GM12865 (cell line): ENCODE measurements around the gene PDE9A.

Source experiments
- DNase-seq: peaks from one replicate; pipeline ENCODE4 v3.0.0; 2010; ENCODE audit warnings: low read depth
- H3K4me3 ChIP-seq: 2 replicates; pipeline ENCODE4 v1.5.1; 2011; ENCODE audit warnings: mild to moderate bottlenecking, low read depth, low read length, control low read depth
- TF ChIP-seq, protein P1 (sequence below): IDR thresholded peaks from 2 replicates; pipeline ENCODE4 v1.5.1; 2011; ENCODE audit warnings: low read length, control low read depth, low read depth, inconsistent platforms; ENCODE audit not compliant: insufficient read depth; ENCODE audit errors: missing control alignments

The PDE9A gene

DNA sequence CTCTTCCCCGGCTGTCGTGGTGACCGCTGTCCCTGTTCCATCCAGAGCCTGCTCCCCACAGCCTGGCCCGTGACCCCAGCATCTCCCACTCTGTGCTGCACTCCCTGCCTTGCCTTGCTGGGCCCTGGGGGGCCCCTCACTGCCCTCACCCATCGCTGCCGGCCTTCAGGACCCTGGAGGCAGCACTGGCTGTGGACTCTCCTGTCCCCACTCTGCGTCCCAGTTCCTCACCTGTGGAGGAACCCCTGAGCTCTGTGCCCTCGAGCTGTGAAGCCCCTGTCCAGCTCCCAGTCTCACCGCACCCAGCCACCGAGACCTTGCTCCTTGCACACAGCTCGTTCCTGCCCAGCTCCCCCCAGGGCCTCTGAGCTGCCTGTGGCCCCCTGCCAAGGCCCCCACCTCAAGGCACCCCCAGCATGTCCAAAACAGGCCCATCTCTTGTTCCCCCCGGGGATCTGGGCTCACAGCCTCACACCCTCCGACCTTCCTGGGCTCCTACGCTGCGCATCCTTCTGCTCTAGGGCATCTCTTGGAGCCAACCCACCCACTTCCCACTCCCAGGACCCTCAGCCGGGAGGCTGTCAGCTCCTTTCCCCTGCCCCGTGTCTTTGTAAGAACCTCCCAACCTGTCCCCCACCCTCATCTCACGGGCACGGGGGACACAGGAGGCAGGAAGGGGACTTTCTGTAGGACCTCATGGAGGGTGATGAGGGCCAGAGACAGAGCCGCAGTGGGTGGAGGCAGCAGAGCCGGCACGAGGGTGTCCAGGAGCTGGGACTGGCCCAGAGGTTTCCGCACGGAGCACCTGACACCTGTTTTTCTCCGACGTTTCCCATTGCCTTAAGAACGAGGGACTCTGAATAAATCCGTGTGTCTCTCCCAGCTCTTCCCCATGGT, 116.6 kb downstream of the PDE9A start:
- TF ChIP-seq, protein P1, sequence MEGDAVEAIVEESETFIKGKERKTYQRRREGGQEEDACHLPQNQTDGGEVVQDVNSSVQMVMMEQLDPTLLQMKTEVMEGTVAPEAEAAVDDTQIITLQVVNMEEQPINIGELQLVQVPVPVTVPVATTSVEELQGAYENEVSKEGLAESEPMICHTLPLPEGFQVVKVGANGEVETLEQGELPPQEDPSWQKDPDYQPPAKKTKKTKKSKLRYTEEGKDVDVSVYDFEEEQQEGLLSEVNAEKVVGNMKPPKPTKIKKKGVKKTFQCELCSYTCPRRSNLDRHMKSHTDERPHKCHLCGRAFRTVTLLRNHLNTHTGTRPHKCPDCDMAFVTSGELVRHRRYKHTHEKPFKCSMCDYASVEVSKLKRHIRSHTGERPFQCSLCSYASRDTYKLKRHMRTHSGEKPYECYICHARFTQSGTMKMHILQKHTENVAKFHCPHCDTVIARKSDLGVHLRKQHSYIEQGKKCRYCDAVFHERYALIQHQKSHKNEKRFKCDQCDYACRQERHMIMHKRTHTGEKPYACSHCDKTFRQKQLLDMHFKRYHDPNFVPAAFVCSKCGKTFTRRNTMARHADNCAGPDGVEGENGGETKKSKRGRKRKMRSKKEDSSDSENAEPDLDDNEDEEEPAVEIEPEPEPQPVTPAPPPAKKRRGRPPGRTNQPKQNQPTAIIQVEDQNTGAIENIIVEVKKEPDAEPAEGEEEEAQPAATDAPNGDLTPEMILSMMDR, result no peak
- H3K4me3 ChIP-seq, result no peak overlapping the region
- DNase-seq, result no peak

DNA sequence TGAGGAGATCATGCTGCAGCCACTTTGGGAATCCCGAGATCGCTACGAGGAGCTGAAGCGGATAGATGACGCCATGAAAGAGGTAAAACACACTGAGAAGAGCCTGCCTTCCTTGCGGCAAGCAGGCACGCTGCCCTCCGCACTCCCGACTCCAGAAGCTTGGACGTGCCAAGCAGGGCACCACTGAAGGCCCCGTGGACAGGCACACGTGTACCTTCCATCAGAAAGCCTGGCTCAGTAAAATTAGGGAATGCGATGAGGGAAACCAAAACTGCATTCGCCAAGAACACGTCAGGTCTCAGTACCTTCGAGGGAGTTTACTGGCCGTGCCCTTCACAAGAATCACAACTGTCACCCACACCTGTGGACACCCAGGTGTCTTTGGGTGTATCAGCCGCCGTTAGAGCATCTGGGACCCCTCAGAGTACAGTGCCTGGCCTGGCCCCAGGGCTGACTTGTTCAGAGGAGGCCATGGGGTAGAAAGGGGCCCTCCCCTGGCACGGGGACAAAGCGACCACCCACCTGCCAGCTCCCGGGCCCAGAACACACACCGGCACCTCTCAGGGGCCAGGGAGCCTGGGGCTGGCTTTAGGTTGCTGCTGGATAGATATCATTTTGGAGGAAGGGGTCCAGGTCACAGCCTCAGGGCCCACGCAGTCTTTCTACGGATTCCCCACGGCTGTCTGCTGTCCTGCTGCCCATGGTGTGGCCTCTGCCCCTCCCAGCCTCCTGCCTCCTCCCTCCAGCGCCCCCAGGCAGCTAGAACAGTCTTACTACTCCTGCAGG, 117.5 kb downstream of the PDE9A start:
- no peak overlapping the region for H3K4me3 ChIP-seq
- TF ChIP-seq, protein P1, result no peak
- DNase-seq, result no peak

GRCh38 chr21:42771503-42771805, 118.0 kb downstream of the PDE9A start:
- TF ChIP-seq, protein P1, result no peak
- DNase-seq, result no peak
- no peak overlapping the region for H3K4me3 ChIP-seq

DNA sequence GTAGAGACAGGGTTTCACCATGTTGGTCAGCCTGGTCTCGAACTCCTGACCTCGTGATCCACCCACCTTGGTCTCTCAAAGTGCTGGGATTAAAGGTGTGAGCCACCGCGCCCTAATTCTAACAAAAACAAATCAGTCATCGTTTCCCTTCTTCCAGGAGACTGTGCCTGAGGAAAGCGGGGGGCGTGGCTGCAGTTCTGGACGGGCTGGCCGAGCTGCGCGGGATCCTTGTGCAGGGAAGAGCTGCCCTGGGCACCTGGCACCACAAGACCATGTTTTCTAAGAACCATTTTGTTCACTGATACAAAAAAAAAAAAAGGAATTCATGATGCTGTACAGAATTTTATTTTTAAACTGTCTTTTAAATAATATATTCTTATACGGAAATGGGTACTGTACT, 121.7 kb downstream of the PDE9A start:
- DNase-seq, result no peak
- TF ChIP-seq, protein P1, result no peak
- no peak overlapping the region for H3K4me3 ChIP-seq

DNA sequence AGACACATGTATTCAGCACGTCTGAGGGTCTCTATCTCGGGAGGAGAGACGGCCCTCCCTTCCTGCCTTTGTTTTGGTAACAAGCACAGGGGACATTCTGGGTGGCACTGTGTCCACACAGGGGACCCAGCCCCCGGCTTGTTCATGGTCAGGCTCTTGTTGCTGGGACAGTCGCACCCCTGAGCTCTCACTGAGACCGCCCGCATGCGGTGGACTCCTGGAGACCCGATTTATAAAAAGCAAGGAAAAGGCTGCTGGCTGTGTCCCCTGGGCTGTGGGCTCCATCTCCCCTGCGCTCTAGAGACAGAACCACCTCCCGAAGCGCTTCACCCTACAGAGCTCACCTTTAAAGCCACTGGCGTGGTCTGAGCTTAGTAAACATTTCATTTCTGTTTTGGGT, 122.5 kb downstream of the PDE9A start:
- DNase-seq, result no peak
- TF ChIP-seq, protein P1, result no peak

GRCh38 chr21:42777064-42777756, 123.8 kb downstream of the PDE9A start:
- TF ChIP-seq, protein P1, result no peak
- no peak overlapping the region for H3K4me3 ChIP-seq
- DNase-seq, result peak; percentile 43

More for the DNA sequence above, 122.5 kb downstream of the PDE9A start:
- H3K4me3 ChIP-seq, result no peak overlapping the region
